ENCODE data around the gene PROSER2.

PROSER2 gene

GRCh38 chr10:11853468-11853867 lies 30.3 kb downstream of the PROSER2 start:
- peaks cover 2% of the 10 kb centered on the region for H3K4me1 ChIP-seq (ENCODE audit: insufficient read depth, poor library complexity, severe bottlenecking)
- DNase-seq (ENCODE audit: low spot score): no peak
- no peaks in the 10 kb centered on the region for H3K9me3 ChIP-seq (ENCODE audit: severe bottlenecking)
- H3K36me3 ChIP-seq (ENCODE audit: low read depth): peaks cover 97% of the 10 kb centered on the region
- H3K27me3 ChIP-seq (ENCODE audit: insufficient read depth, poor library complexity, severe bottlenecking): no peaks in the 10 kb centered on the region
- peak; percentile 8 for TF ChIP-seq CTCF (IDR thresholded peaks at IDR 0.05; ENCODE audit: poor library complexity, severe bottlenecking)
- no peak overlapping the region for H3K4me3 ChIP-seq (ENCODE audit: severe bottlenecking)
- no peak for ATAC-seq (ENCODE audit: low read depth)
- H3K27ac ChIP-seq (ENCODE audit: poor library complexity, severe bottlenecking): no peak overlapping the region

- peaks cover 97% of the 10 kb centered on the region for H3K36me3 ChIP-seq (ENCODE audit: low read depth)
- no peak overlapping the region for H3K4me3 ChIP-seq (ENCODE audit: severe bottlenecking)
- no peaks in the 10 kb centered on the region for H3K27me3 ChIP-seq (ENCODE audit: insufficient read depth, poor library complexity, severe bottlenecking)
- H3K9me3 ChIP-seq (ENCODE audit: severe bottlenecking): no peaks in the 10 kb centered on the region
- H3K4me1 ChIP-seq (ENCODE audit: insufficient read depth, poor library complexity, severe bottlenecking): peaks cover 3% of the 10 kb centered on the region
- no peak for TF ChIP-seq CTCF (IDR thresholded peaks at IDR 0.05; ENCODE audit: poor library complexity, severe bottlenecking)
- ATAC-seq (ENCODE audit: low read depth) (no peak), DNase-seq (ENCODE audit: low spot score) (no peak)
- no peak overlapping the region for H3K27ac ChIP-seq (ENCODE audit: poor library complexity, severe bottlenecking)
These were observed 31.1 kb downstream of the PROSER2 start for GRCh38 chr10:11854301-11854700.

GRCh38 chr10:11856089-11856488 lies 32.9 kb downstream of the PROSER2 start:
- ATAC-seq (ENCODE audit: low read depth) (no peak), DNase-seq (ENCODE audit: low spot score) (peak; percentile 52)
- Histone ChIP-seq H3K4me1 (ENCODE audit: insufficient read depth, poor library complexity, severe bottlenecking) (peaks cover 3% of the 10 kb centered on the region), H3K4me3 (ENCODE audit: severe bottlenecking) (no peak overlapping the region), H3K9me3 (ENCODE audit: severe bottlenecking) (no peaks in the 10 kb centered on the region), H3K27ac (ENCODE audit: poor library complexity, severe bottlenecking) (peak overlapping the region; percentile 21), H3K27me3 (ENCODE audit: insufficient read depth, poor library complexity, severe bottlenecking) (no peaks in the 10 kb centered on the region), H3K36me3 (ENCODE audit: low read depth) (peaks cover 97% of the 10 kb centered on the region)
- TF ChIP-seq CTCF (IDR thresholded peaks at IDR 0.05; ENCODE audit: poor library complexity, severe bottlenecking): no peak

- Histone ChIP-seq H3K27ac (ENCODE audit: poor library complexity, severe bottlenecking) (peak overlapping the region; percentile 21), H3K4me1 (ENCODE audit: insufficient read depth, poor library complexity, severe bottlenecking) (peaks cover 3% of the 10 kb centered on the region), H3K36me3 (ENCODE audit: low read depth) (peaks cover 94% of the 10 kb centered on the region), H3K27me3 (ENCODE audit: insufficient read depth, poor library complexity, severe bottlenecking) (no peaks in the 10 kb centered on the region), H3K9me3 (ENCODE audit: severe bottlenecking) (no peaks in the 10 kb centered on the region), H3K4me3 (ENCODE audit: severe bottlenecking) (no peak overlapping the region)
- ATAC-seq (ENCODE audit: low read depth) (no peak), DNase-seq (ENCODE audit: low spot score) (no peak)
- no peak for TF ChIP-seq CTCF (IDR thresholded peaks at IDR 0.05; ENCODE audit: poor library complexity, severe bottlenecking)
These were observed 33.5 kb downstream of the PROSER2 start for GRCh38 chr10:11856678-11857077.

- H3K27ac ChIP-seq (ENCODE audit: poor library complexity, severe bottlenecking): no peak overlapping the region
- no peak for ATAC-seq (ENCODE audit: low read depth)
These were observed 34.9 kb downstream of the PROSER2 start for GRCh38 chr10:11858093-11858492.

More at GRCh38 chr10:11858093-11858492, 34.9 kb downstream of the PROSER2 start:
- H3K36me3 ChIP-seq (ENCODE audit: low read depth): peaks cover 94% of the 10 kb centered on the region
- TF ChIP-seq CTCF (IDR thresholded peaks at IDR 0.05; ENCODE audit: poor library complexity, severe bottlenecking): no peak
- DNase-seq (ENCODE audit: low spot score): no peak
- no peak overlapping the region for H3K4me3 ChIP-seq (ENCODE audit: severe bottlenecking)
- H3K27me3 ChIP-seq (ENCODE audit: insufficient read depth, poor library complexity, severe bottlenecking): no peaks in the 10 kb centered on the region
- H3K4me1 ChIP-seq (ENCODE audit: insufficient read depth, poor library complexity, severe bottlenecking): peaks cover 3% of the 10 kb centered on the region
- no peaks in the 10 kb centered on the region for H3K9me3 ChIP-seq (ENCODE audit: severe bottlenecking)

Measured in RWPE2 (cell line).